Stimulated activated naive CD8-positive, alpha-beta T cell treated with anti-CD3 and anti-CD28 coated beads, Interleukin-15, Interleukin-2, amounts not matched to agents 100 ng/mL and 50 ng/mL, for 24 hours (primary cell): ENCODE measurements around the gene AQP12A.
"Not testable (repeated sequence)": the region's sequence is repeated elsewhere in the genome, so short reads cannot be mapped to it uniquely, and the experiment has no call there.

Experiments used
- H3K27ac Mint-ChIP-seq: one replicate; pipeline ENCODE4 v1.8.0; 2021; ENCODE audit warnings: mild to moderate bottlenecking, mixed read lengths
- H3K27me3 Mint-ChIP-seq: one replicate; pipeline ENCODE4 v1.8.0; 2021; ENCODE audit warnings: mixed read lengths
- H3K36me3 Mint-ChIP-seq: one replicate; pipeline ENCODE4 v1.8.0; 2021; ENCODE audit warnings: low read depth, mixed read lengths
- H3K4me1 Mint-ChIP-seq: one replicate; pipeline ENCODE4 v1.8.0; 2021; ENCODE audit warnings: low read depth, mixed read lengths
- H3K4me3 Mint-ChIP-seq: one replicate; pipeline ENCODE4 v1.8.0; 2021; ENCODE audit warnings: mild to moderate bottlenecking, mixed read lengths
- H3K9me3 Mint-ChIP-seq: one replicate; pipeline ENCODE4 v1.8.0; 2021; ENCODE audit warnings: mixed read lengths

The AQP12A gene

DNA sequence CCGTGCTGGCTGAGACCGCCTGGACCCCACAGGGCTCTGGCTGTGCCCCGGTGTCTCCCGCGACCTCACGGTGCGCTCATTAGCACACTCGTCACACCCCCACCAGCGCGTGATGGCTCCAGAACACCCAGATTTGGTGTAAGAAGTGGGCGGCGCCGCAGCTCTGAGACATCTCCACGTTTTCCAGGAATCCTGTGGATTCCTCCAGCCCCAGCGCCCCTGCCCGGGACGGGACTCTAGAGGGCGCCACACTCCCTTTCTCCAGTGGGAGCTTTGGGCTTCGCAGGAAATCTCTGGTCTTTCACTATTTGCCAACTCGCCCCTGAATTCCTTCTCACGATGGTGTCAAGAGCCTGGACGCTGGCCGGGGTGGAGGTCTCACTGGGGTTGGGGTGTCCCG is 16.3 kb upstream of the AQP12A start:
- not testable (repeated sequence) for H3K4me1 Mint-ChIP-seq, H3K36me3 Mint-ChIP-seq, H3K27ac Mint-ChIP-seq, H3K9me3 Mint-ChIP-seq, H3K4me3 Mint-ChIP-seq
- H3K27me3 Mint-ChIP-seq: peaks cover 12% of the 10 kb centered on the region

GRCh38 chr2:240678043-240678442 is 13.6 kb upstream of the AQP12A start:
- H3K27me3 Mint-ChIP-seq, H3K4me1 Mint-ChIP-seq, H3K27ac Mint-ChIP-seq, H3K4me3 Mint-ChIP-seq, H3K9me3 Mint-ChIP-seq, H3K36me3 Mint-ChIP-seq: not testable (repeated sequence)

GRCh38 chr2:240678909-240679308 is 12.8 kb upstream of the AQP12A start:
- H3K9me3 Mint-ChIP-seq, H3K27ac Mint-ChIP-seq, H3K27me3 Mint-ChIP-seq, H3K4me1 Mint-ChIP-seq, H3K4me3 Mint-ChIP-seq, H3K36me3 Mint-ChIP-seq: not testable (repeated sequence)

- H3K27me3 Mint-ChIP-seq, H3K27ac Mint-ChIP-seq, H3K9me3 Mint-ChIP-seq, H3K36me3 Mint-ChIP-seq, H3K4me3 Mint-ChIP-seq, H3K4me1 Mint-ChIP-seq: not testable (repeated sequence)
These were observed 11.5 kb upstream of the AQP12A start for GRCh38 chr2:240680185-240680584.

- not testable (repeated sequence) for H3K27me3 Mint-ChIP-seq, H3K27ac Mint-ChIP-seq, H3K36me3 Mint-ChIP-seq, H3K4me3 Mint-ChIP-seq, H3K4me1 Mint-ChIP-seq, H3K9me3 Mint-ChIP-seq
These were observed 9.0 kb upstream of the AQP12A start, which contains the start of gene AQP12B for GRCh38 chr2:240682431-240683224. Gene AQP12B (minus strand): TSS chr2:240682885. CDS start chr2:240682837, 48 bp downstream.

- not testable (repeated sequence) for H3K4me3 Mint-ChIP-seq, H3K9me3 Mint-ChIP-seq, H3K27ac Mint-ChIP-seq, H3K27me3 Mint-ChIP-seq, H3K36me3 Mint-ChIP-seq, H3K4me1 Mint-ChIP-seq
These were observed 8.2 kb upstream of the AQP12A start for GRCh38 chr2:240683329-240683979.

DNA sequence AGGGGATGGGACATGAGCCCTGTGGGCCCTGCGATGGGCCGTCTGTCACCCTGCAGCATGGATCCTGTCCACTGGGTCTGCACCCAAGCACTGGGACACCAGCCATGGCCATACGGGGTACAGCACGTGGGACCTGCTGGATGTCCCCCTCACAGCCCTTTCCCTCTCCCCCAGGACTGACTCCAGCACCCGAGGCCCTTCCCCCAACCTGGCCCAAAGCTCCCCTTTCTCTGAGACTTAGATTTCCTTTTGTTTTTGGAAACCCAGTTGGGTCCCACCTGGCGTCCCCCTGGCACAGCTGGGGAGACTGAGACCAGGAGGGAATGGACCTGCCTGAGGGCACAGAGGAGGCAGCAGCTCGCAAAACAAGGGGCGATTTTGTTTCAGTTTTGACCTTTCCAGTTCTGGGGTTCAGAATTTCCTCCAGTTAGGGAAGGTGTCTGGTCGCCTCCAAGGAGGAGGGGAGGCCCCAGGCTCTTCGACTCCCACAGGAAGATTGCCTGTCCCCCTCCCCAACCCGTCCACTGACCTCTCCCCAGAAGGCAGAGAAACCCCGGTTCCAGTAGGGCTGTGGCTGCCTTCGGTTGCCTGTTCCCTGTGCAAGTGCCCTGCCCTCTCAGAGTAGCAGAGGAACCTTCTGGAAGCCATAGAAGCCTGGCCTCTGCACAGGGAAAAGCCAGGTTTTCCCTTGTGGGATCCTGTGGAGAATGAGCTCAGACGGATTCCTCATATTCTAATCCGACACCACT is 7.5 kb upstream of the AQP12A start:
- not testable (repeated sequence) for H3K9me3 Mint-ChIP-seq, H3K27me3 Mint-ChIP-seq, H3K36me3 Mint-ChIP-seq, H3K27ac Mint-ChIP-seq, H3K4me1 Mint-ChIP-seq
- peak overlapping the region; percentile 10 for H3K4me3 Mint-ChIP-seq

DNA sequence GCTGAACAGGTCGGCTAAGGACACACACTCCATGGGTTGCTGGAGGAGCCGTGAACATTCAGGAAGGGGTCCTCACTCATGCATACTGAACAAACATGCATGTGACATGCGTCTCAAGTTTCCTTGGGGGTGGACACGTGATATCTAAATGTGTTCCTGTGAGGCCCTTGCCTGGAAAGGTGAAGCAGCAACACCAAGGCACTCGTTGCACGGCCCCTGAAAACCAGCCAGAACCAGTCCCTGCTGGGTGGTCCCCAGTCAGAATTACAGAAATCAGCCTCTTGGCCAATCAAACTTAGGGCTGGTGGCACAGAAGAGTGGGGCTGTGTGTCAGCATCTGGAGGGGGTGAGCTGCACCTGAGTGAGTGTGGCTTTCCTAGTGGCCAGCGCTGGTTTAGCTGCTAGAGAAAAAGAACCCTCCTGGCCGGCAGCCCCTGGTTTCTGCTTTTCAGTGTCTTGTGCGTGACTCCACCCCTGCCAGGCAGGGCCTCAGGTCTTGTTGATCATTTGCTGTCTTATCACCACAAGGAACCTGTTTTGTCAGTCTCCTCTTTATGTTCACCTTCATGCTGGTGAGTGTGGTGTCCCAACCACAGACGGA is 5.8 kb upstream of the AQP12A start:
- no peaks in the 10 kb centered on the region for H3K27me3 Mint-ChIP-seq

DNA sequence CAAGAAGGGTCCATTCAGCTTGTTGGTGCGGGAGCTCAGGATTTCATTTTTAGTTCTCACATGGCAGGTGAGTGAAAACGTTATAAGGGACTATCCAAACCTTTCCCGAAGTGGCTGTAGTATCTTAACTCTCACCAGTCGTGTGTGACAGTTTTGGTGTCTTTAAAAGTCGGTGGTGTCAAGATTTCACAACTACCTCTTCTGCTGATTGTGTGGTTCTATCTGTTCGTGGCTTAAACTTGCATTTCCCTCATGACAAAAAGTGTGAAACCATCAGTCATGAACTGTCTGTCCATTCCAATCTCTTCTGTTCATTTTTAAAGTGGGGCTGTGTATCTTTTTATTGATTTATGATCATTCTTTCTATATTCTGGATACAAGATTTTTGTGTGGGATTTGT is 5.2 kb upstream of the AQP12A start:
- H3K27ac Mint-ChIP-seq: no peak overlapping the region
- no peaks in the 10 kb centered on the region for H3K36me3 Mint-ChIP-seq
- peaks cover 8% of the 10 kb centered on the region for H3K4me1 Mint-ChIP-seq
- H3K27me3 Mint-ChIP-seq: no peaks in the 10 kb centered on the region
- no peaks in the 10 kb centered on the region for H3K9me3 Mint-ChIP-seq
- H3K4me3 Mint-ChIP-seq: no peak overlapping the region

More for the DNA sequence above, 5.8 kb upstream of the AQP12A start:
- H3K36me3 Mint-ChIP-seq: no peaks in the 10 kb centered on the region
- H3K27ac Mint-ChIP-seq: no peak overlapping the region
- peaks cover 8% of the 10 kb centered on the region for H3K4me1 Mint-ChIP-seq
- H3K9me3 Mint-ChIP-seq: no peaks in the 10 kb centered on the region
- no peak overlapping the region for H3K4me3 Mint-ChIP-seq

GRCh38 chr2:240687045-240687740 is 4.5 kb upstream of the AQP12A start:
- Mint-ChIP-seq H3K4me3 (no peak overlapping the region), H3K36me3 (no peaks in the 10 kb centered on the region), H3K27ac (no peak overlapping the region), H3K4me1 (peaks cover 8% of the 10 kb centered on the region), H3K27me3 (no peaks in the 10 kb centered on the region), H3K9me3 (no peaks in the 10 kb centered on the region)

GRCh38 chr2:240687741-240688552 is 3.7 kb upstream of the AQP12A start:
- H3K9me3 Mint-ChIP-seq: no peaks in the 10 kb centered on the region
- H3K27ac Mint-ChIP-seq: no peak overlapping the region
- H3K4me1 Mint-ChIP-seq: peaks cover 8% of the 10 kb centered on the region
- H3K36me3 Mint-ChIP-seq: no peaks in the 10 kb centered on the region
- H3K27me3 Mint-ChIP-seq: no peaks in the 10 kb centered on the region
- no peak overlapping the region for H3K4me3 Mint-ChIP-seq

DNA sequence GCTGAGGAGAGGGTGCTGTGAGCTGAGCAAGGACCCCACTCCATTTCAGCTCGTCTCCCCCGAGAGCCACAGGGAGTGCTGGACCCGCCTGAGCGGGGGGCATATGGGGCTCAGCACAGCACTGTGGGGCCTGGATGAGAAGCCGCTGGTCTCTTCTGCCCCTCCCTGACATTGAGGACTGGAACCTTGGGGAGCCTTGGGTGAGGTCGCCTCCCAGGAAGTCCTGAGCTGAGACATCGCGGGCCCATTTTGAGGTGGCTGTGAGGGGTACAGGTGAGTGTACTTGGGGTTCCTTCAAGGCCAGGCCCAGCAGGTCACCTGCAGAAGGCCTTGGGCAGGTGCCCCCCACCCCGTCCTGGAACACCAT is 3.1 kb upstream of the AQP12A start:
- no peaks in the 10 kb centered on the region for H3K9me3 Mint-ChIP-seq
- no peaks in the 10 kb centered on the region for H3K27me3 Mint-ChIP-seq
- no peak overlapping the region for H3K4me3 Mint-ChIP-seq
- no peak overlapping the region for H3K27ac Mint-ChIP-seq
- H3K36me3 Mint-ChIP-seq: no peaks in the 10 kb centered on the region
- H3K4me1 Mint-ChIP-seq: peaks cover 8% of the 10 kb centered on the region

GRCh38 chr2:240689975-240690374 is 1.7 kb upstream of the AQP12A start:
- Mint-ChIP-seq H3K4me3 (no peak overlapping the region), H3K9me3 (no peaks in the 10 kb centered on the region), H3K27ac (no peak overlapping the region), H3K4me1 (peaks cover 8% of the 10 kb centered on the region), H3K36me3 (no peaks in the 10 kb centered on the region), H3K27me3 (no peaks in the 10 kb centered on the region)

- not testable (repeated sequence) for H3K27me3 Mint-ChIP-seq, H3K36me3 Mint-ChIP-seq, H3K27ac Mint-ChIP-seq, H3K4me1 Mint-ChIP-seq, H3K9me3 Mint-ChIP-seq, H3K4me3 Mint-ChIP-seq
These were observed 1.1 kb upstream of the AQP12A start for GRCh38 chr2:240690421-240691074.
